Kidney (tissue), 14 donors: ENCODE measurements around the gene EYA4. TPM values are rescaled to one million over a fixed set of nuclear protein-coding genes. Genes with fewer than 3 reads are reported as not detected.

Experiments
- DNase-seq, 5 donors: peaks; one replicate each; pipeline ENCODE4 v3.0.0-alpha.2; 2013 to 2020
- FAIRE-seq: peaks from 2 replicates; lab custom pipeline; 2012; peaks lifted over from hg19 to GRCh38; lab: Jason Lieb, UNC
- H3K27ac ChIP-seq, 2 donors: one replicate each; pipeline ENCODE4 v1.7.0; 2013; ENCODE audit warnings: low read depth in 2 of 2, low read length in 2 of 2, inconsistent platforms in 1 of 2
- H3K27me3 ChIP-seq: one replicate; pipeline ENCODE4 v1.7.1; 2013; ENCODE audit warnings: low read length, inconsistent platforms; ENCODE audit not compliant: control insufficient read depth, insufficient read depth
- H3K36me3 ChIP-seq, 3 donors: one replicate each; pipeline versions ENCODE4 v1.7.0 to v1.7.1; 2013; ENCODE audit warnings: low read length in 3 of 3, control low read depth in 1 of 3, inconsistent platforms in 1 of 3; ENCODE audit not compliant: insufficient read depth in 3 of 3, control insufficient read depth in 2 of 3
- H3K4me1 ChIP-seq, 3 donors: one replicate each; pipeline versions ENCODE4 v1.7.0 to v1.7.1; 2013; ENCODE audit warnings: low read length in 3 of 3, inconsistent platforms in 1 of 3, low read depth in 1 of 3; ENCODE audit not compliant: control insufficient read depth in 2 of 3, insufficient read depth in 2 of 3
- H3K4me3 ChIP-seq, 3 donors: one replicate each; pipeline versions ENCODE4 v1.7.0 to v1.8.1; 2013; ENCODE audit warnings: low read length in 3 of 3, control low read depth in 1 of 3, inconsistent platforms in 1 of 3
- H3K9ac ChIP-seq, 3 donors: one replicate each; pipeline versions ENCODE4 v1.7.0 to v1.7.1; 2013; ENCODE audit warnings: low read length in 3 of 3, control low read depth in 1 of 3, inconsistent platforms in 1 of 3
- H3K9me3 ChIP-seq, 3 donors: one replicate each; pipeline versions ENCODE4 v1.7.0 to v1.7.1; 2013; ENCODE audit warnings: low read length in 3 of 3, control low read depth in 1 of 3, inconsistent platforms in 1 of 3; ENCODE audit not compliant: control insufficient read depth in 2 of 3, insufficient read depth in 1 of 3
- intact Hi-C: fragments of 100-400 bp; cut with DNase I; formaldehyde crosslinking; loops from one replicate; pipeline ENCODE4 v1.11.1; 2022
- polyA plus RNA-seq: library from polyadenylated mRNA; stranded (reverse); fragments of 350-450 nt; fragmentation: Illumina TruSeq; extraction: RNeasy Lipid Tissue Mini Kit (QIAGEN cat#74804); gene quantifications from one replicate; pipeline ENCODE4 v1.2.3, GENCODE V29; 2014; ENCODE audit warnings: low read depth, low replicate concordance; ENCODE audit not compliant: insufficient read depth
- total RNA-seq: library from RNA; stranded (reverse); fragmentation: NEBNext Ultra II Directional; extraction: Animal tissue kit (Norgen Biotek cat#: 25700); gene quantifications from one replicate; pipeline ENCODE4 v1.2.1, GENCODE V29; 2021
- TF ChIP-seq, protein P1 (sequence below): IDR thresholded peaks from 3 replicates; pipeline ENCODE4 v1.5.1; 2012; ENCODE audit warnings: mild to moderate bottlenecking, moderate library complexity, borderline replicate concordance; ENCODE audit not compliant: insufficient read depth; ENCODE audit errors: extremely low read depth
- donor health status: control.
- donor health status: control.
- donor health status: control.
- donor health status: control.
- donor health status: control.
- donor health status: DM: yes; HTN: yes; CAD: no.
- donor health status: Normal renal cell carcinoma (clear cell type).

Gene EYA4
- total and polyA plus RNA-seq, 2 donors from 2014 or later, result 0.99 to 5.0 TPM

DNA sequence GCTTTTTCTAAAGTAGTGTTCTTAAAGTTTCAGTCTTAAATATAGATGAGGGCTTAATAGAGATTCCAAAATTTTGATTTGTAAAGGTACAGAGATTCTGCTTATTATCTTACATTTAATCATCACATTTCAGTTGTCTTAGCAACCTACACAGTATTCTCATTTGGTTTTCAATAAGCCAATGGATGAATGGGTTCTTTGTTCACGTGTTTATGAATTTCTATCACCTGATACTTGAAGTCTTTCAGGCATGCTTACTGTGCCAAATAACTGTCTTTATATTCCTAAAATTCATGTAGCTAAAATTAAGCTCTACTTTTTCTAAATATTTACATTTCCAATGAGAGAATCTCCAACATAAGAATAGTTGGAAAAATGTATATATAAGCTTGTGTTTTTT lies 152.7 kb downstream of the EYA4 start:
- H3K9me3 ChIP-seq, result no peaks in the 10 kb centered on the region
- DNase-seq (no peak), FAIRE-seq (no peak)
- H3K36me3 ChIP-seq, result no peaks in the 10 kb centered on the region
- no peak overlapping the region for H3K9ac ChIP-seq
- no peaks in the 10 kb centered on the region for H3K27me3 ChIP-seq
- TF ChIP-seq, protein P1, sequence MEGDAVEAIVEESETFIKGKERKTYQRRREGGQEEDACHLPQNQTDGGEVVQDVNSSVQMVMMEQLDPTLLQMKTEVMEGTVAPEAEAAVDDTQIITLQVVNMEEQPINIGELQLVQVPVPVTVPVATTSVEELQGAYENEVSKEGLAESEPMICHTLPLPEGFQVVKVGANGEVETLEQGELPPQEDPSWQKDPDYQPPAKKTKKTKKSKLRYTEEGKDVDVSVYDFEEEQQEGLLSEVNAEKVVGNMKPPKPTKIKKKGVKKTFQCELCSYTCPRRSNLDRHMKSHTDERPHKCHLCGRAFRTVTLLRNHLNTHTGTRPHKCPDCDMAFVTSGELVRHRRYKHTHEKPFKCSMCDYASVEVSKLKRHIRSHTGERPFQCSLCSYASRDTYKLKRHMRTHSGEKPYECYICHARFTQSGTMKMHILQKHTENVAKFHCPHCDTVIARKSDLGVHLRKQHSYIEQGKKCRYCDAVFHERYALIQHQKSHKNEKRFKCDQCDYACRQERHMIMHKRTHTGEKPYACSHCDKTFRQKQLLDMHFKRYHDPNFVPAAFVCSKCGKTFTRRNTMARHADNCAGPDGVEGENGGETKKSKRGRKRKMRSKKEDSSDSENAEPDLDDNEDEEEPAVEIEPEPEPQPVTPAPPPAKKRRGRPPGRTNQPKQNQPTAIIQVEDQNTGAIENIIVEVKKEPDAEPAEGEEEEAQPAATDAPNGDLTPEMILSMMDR, result no peak
- no peak overlapping the region for H3K27ac ChIP-seq
- H3K4me1 ChIP-seq, result no peaks in the 10 kb centered on the region
- intact Hi-C loops, result no loop called here
- no peak overlapping the region for H3K4me3 ChIP-seq

DNA sequence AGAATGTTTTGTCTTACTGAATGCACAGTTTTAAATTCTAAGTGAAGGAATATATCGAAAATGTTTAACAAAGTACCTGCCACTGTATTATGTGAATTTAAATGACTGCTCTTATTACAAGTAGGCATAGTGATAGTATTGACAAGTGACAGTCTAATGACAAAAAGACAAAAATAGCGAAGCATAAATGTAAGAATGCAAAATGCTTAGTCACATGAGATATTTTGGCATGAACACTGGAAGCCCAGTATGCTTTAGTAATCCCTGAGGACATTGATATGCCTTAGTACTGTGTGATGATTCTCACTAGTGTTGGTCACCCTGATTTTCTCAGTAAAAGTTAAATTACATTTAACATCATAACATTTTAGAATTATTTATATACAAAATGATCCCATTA lies 153.5 kb downstream of the EYA4 start:
- FAIRE-seq, result no peak
- Histone ChIP-seq H3K36me3 (no peaks in the 10 kb centered on the region), H3K27me3 (no peaks in the 10 kb centered on the region), H3K4me1 (no peaks in the 10 kb centered on the region), H3K9ac (no peak overlapping the region), H3K27ac (no peak overlapping the region), H3K4me3 (no peak overlapping the region), H3K9me3 (no peaks in the 10 kb centered on the region)
- DNase-seq, result no peak
- intact Hi-C loops, result no loop called here
- TF ChIP-seq, protein P1, result no peak

DNA sequence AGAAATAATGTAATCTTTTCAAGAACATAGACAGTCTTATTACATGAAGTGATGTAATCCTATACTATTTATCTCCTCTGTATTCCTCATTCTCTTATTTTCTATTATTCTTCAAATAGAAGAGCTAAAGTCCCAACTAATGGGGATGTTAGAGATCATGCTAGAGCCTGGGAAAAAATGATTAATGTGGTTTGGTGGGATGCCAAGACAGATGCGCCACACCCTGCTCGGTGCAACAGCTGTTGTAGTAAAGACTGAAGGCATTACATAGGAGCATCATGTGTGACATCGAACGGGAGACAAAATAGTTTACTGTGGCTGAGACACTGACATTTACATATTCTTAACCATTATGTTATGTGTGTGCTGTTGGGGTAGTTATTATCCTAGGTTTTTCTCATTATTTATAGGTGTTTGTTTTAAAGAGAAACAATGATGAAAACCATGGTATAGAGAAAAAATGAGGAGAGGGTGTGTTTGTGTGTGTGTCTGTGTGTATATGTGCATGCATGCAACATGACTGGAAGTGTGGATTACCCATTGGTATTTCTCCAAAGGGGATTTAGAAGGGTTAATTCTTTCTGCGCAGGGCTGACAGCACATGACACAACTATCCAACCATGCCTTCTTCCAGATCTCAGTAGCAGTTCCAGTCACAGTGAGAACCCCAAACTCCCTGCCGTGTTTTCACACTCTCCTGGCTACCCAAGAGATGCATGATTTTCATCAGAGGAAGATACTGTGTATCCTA lies 155.3 kb downstream of the EYA4 start:
- Histone ChIP-seq H3K9me3 (no peaks in the 10 kb centered on the region), H3K36me3 (no peaks in the 10 kb centered on the region), H3K4me1 (no peaks in the 10 kb centered on the region), H3K27ac (no peak overlapping the region), H3K27me3 (no peaks in the 10 kb centered on the region), H3K9ac (no peak overlapping the region), H3K4me3 (no peak overlapping the region)
- intact Hi-C loops, result no loop called here
- DNase-seq (no peak), FAIRE-seq (no peak)
- TF ChIP-seq, protein P1, result no peak
